ENCODE results near the gene DUSP11.
"Not testable (repeated sequence)": the region's sequence is repeated elsewhere in the genome, so short reads cannot be mapped to it uniquely, and the experiment has no call there.

Gene DUSP11

DNA sequence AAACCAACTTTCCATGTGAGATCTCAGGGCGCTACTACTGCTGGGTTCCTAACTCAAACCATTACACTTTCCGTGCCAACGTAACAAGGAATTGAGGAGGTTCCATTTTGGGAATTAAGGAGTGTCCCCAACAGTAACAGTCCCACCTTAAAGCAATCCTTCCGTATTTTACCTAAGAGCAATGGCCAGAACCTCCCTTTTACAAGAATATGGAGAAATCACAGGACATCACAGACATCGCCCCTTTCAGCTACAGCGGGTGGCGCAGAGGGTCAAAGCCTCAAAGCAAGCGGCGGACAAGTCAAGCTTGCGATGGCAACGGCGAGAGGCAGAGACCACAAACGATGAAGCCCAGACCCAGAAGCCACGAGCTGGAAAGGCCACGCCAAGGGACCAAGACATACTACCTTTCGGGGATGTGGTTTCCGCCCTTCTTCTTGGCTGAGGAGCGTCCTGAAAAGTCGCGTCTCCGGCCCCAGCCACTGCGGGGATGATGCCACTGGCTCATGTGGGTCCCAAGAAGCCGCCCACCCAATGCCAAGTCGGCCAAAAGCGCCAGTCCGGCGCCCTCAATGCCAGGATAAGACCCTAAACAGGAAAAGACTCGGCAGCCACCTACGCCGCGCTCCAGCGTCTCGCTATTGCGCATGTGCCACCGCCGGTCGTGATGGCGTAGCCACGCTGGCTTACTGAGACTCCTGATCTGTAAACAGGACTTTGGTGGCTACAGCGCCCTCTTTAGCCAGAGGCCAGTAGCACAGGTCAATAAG is at the start of gene DUSP11:
Gene DUSP11, minus strand, starts transcription at position 637 of the 770 bp plus-strand sequence. Its CDS starts 129 bp downstream, at position 508.
- peak; percentile 93 for DNase-seq (ENCODE audit: low read depth, low spot score)

DNA sequence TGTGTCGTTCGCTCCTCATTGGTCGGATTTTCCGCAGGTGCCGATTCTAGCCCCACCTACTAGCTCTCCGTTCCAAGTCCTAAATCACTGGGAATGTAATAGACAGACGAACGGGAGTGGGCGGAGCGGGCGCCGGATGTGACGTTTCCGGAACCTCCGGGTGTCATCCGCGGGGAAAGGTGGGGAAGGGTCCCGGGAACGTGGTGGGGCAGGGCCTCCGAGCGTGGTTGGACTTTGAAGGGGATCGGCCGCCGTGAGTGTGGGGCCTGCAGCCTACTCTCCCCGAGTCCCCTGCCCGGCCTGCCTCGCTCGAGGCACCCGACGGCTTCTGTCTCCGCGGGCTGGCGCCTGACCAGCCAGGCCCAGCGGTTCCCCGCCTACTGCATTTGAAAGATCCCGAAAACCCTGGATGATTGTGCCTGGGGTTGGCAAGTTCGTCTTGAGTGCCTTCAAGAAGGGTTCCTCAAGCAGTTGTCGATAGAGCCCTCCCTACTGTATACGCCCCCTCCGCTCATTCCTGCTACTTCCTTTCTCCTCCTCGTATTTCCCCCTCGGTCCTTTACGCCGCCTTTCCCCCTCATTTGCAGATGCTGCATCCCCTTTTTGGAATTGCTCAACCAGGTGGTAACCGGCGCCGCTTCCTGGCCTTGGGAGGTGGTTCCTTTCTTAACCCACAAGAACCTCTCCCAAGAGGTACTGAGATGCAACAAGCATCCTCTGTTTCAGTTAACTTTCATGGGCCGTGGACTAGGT is 49.1 kb upstream of the DUSP11 start, which contains the start of gene STAMBP:
Gene STAMBP, plus strand, starts transcription at position 144 of the 753 bp plus-strand sequence. CDS start 1,896 bp downstream, outside the sequence.
- peak; percentile 79 for DNase-seq (ENCODE audit: low read depth, low spot score)

DNA sequence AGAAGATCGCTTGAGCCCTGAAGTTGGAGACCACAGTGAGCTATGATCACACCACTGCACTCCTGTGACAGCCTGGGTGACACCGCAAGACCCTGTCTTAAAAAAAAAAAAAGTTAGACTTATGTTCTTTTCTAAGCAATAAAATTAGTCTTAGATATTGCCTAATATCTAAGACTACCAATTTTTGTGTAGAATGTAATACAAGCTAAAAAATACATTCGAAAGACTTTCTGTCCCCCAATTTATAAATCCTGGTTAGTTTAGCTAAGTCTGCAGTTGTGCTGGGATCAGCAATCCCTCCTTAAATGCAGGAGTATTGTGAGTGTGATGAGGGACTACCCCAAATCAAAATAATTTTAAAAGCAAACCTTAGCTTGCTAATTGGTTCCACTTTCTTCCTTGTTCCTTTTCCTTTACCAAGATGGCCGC is 48.5 kb upstream of the DUSP11 start:
- no peak for DNase-seq (ENCODE audit: low read depth, low spot score)

DNA sequence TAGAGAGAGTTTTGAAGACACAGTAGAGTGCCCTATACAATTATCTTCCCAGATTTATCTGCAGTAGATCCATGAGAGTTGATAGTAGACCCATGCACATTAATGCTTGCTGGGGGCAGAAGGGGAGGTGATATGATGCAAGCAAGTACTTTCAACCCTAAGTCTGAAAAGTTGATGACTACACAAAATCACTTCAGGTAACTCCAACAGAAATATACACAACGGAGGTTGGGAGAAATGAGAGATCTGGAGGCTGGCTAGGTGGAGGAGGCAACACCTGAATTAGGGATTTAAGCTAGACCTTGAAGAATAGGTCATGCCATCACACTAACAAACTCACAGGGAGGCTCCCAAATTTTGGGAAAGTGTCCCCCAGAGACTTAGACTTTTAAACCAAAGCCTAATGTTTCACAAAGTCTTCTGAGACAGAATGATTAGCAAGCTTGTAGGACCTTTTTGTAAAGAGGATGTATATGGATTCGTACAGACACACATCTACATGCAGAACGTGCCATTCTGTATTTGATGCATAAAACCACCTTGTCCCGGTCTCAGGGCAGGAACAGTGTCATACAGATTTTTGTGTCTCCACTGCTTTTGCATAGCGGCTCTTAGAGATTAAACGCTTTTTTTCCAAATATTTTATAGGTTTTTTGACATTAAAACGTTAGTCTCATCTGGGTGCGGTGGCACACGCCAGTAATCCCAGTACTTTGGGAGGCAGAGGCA is 47.9 kb upstream of the DUSP11 start:
- DNase-seq (ENCODE audit: low read depth, low spot score): no peak

DNA sequence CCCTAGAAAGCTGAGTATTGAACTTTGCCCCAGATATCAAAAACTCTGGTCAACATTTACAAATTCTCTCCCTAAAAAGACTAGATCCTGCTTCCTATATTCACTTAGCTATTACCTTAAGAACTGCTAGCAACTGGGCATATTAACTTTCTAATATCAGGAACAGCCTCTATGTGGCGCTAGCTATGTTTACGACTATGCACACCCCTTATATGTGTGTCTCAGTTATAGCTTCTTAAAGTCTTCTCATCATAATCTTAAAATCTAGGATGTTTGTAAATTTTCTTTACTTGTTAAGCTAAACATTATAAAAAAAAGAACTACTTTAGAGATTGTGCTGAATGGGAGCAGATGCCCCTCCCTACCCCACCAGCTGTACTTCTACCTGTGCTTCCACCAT is 47.1 kb upstream of the DUSP11 start:
- no peak for DNase-seq (ENCODE audit: low read depth, low spot score)

DNA sequence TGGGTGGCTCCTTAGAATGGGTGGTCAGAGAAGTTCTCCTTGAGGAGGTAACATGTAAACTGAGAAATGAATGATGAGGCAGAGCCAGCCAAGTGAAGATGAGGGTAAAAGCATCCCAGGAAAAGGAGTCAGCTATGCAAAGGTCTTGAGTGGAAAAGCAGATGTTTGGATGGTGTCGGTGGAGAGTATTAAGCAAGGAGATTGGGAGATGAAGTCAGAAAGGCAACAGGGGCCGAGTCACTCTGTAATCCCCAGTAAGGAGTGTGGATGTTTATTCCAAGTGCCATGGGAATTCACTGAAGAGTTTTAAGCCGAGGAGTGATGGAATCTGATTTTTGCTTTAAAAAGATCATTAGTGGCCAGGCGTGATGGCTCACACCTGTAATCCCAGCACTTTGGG is 45.5 kb upstream of the DUSP11 start:
- DNase-seq (ENCODE audit: low read depth, low spot score): no peak

DNA sequence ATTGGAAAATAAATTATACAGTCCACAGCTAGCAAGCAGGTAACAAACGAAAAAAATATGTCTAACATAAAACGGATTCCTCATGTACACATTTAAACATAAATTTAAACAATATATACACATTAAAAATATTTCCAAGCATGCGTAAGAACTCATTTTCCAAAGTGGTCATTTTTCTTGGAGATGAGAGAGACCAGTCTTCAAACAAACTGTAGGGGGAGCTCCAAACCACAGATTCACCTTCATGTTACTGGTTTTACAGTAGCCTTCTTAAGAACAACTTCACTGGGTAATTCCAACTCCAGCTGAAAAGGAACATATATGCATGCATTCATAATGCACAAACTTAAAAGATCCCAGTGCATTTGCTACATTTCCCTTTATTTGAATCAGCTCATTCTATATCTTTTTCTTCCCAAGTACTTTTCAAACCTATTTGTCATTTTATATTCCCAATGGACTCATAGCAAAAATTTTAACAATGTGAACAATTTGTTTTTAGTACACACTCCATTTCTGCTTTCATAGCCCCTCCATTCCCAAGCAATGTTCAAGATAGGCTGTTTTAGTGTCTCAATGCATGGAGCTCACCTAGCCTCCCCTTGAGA is 44.1 kb upstream of the DUSP11 start:
- DNase-seq (ENCODE audit: low read depth, low spot score): no peak

DNA sequence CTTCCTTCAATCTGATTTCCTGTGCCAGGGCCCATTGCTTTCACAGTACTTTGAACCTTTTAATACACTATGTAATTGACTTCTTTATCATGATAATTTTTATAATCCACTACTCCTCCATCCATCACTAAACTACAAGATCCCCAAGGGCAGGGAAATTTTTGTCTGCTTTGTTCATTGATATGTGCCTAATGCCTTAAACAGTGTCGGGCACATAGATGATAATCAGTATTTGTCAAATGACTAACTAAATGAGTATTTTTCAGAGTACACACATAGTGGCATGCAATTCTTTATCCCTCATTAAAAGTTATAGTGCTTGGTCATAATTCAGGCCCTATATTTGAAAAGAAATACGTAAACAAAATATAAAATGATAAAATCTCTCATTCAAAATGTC is 43.5 kb upstream of the DUSP11 start:
- no peak for DNase-seq (ENCODE audit: low read depth, low spot score)

DNA sequence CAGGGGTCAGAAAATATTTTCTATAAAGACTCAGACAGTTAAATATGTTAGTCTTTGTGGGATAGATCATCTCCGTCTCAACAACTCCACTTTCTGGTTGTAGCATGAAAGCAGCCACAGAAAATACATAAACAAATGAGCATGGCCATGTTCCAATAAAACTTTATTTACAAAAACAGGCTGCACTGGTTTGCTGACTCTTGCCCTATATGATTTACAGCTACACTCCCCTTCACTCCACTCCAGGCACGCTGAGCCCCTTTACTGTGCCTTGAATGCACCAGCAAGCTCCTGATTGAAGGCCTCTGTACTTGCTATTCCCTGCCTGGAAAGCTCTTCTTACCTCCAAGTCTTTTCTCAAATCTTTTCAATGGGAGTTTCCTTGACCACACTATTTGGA is 43.1 kb upstream of the DUSP11 start:
- DNase-seq (ENCODE audit: low read depth, low spot score): no peak

DNA sequence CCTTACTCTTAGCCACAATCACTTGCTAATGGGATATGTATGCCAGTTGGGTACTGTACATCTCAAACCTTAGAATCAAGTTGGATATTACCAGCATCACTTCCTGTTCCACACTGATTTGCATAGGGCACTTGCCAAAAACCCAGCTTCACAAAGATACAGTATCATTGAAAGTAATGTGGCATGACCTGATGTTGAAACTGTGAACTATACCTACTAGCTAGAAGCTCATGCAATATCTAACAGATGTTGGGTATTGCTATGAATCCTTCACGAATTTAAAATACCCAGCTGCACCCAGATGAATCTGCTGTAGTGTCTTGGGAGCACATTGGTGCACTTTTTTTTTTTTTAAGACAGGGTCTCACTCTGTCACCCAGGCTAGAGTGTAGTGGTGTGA is 42.4 kb upstream of the DUSP11 start:
- no peak for DNase-seq (ENCODE audit: low read depth, low spot score)

DNA sequence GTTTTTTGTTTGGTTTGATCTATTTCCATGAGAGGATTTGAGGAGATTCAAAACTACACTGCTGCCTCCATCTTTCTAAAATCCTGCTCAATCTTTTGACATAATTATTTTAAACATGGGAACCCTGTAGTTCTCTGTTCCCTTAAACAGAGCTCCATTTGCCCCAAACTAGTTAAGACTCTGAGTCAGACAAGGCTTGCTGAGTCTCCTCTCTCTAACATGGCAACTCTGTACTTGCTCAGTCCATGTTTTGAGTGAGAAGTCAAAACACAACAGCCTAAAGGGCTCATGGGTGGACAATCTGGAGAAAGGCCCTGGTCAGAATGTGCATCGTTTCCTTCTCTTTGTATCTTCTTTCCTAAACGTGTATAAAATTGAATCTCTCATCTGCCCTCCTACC is 41.8 kb upstream of the DUSP11 start:
- no peak for DNase-seq (ENCODE audit: low read depth, low spot score)

DNA sequence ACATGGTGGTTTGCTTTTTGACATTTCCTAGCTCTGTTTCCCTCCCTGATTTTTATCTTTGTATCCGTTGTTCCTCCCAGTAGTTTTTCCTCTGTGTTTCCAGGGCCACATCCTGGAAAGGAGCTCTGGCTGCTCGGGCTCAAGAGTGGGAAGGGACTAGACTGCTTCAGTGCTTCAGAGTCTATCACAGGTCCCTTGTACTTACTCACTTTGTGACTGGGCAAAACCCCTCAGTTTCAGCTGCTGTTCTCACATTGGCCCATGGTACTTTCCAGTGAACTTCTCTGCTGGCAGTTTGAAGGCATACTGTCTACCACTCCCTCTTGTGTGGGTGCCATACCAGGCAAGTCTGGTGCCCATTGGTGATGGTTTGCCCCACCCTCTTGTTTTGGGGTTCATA is 41.3 kb upstream of the DUSP11 start:
- no peak for DNase-seq (ENCODE audit: low read depth, low spot score)

DNA sequence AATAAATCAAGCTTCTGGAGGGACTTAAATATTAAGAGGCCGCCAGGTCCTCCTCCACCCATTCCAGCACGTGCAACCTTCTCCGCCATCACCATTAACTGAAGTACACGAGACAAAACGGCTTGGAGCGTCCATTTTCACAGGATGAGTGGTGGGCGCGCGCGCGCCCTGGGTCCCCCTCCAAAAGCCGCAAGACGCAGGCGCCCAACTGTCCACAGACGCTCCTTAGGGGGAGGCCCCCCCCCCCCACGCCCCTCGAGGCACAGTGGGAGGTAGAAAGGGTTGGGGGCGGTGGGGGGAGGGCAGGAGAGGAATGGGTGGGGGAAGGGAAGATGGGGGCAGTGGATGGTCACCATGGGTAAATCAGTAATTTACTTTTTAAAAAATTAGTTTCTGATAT is 38.4 kb upstream of the DUSP11 start:
- no peak for DNase-seq (ENCODE audit: low read depth, low spot score)

DNA sequence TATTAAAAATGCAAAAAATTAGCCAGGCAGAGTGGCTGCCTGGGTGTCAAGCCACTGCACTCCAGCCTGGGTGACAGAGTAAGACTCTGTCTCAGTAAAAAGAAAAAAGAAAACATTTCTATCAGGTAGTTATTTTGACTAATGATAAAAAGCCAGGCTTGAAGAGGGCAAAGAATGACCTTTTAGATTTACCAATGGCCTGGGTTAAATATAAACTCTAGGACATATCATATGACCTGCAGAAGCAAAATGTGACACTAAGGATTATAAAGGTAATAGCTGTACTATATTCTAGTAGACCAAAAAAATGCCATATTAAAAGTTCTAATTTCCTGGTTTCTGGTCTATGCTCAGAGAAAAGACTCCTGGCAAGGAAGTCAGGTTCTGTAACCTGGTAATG is 32.7 kb upstream of the DUSP11 start:
- no peak for DNase-seq (ENCODE audit: low read depth, low spot score)

DNA sequence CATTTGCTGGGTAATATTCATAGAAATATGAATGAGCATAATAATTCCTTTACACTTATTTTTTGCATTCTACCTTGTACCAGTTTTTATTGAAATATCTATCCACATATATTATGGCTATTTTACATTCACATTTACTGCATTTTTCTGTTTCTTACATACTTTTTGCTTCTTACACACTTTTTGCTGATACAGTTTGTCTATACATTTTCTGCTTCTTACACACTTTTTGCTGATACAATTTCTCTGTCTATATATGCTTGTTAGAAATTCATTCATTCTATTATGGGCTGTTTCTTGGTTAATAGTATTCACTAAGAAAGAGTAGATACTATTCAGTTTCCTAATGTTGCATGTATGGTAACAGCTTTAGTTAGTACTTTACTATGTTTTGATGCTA is 32.0 kb upstream of the DUSP11 start:
- DNase-seq (ENCODE audit: low read depth, low spot score): no peak

DNA sequence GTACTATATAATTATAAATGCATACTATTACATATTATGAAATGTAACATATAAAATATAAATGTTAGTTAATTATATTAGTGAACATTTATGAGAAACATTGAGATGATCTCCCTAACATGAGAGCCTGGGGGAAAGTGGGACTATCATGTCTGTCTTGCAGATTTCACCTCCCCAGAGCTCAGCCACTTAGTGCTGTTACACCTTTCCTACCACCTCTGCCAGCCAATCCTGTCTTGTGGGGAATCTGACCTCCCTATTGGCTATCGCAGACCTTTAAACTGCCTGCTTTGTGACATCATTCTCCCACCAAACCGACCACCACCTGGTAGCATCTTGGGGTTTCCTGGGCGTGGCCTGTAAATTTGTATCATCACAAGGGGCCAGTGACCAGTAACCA is 4.0 kb upstream of the DUSP11 start, which contains the start of gene C2orf78:
Gene C2orf78, plus strand, starts transcription at position 301 of the 400 bp plus-strand sequence. CDS start 127 bp downstream, outside the sequence.
- not testable (repeated sequence) for DNase-seq (ENCODE audit: low read depth, low spot score)

DNA sequence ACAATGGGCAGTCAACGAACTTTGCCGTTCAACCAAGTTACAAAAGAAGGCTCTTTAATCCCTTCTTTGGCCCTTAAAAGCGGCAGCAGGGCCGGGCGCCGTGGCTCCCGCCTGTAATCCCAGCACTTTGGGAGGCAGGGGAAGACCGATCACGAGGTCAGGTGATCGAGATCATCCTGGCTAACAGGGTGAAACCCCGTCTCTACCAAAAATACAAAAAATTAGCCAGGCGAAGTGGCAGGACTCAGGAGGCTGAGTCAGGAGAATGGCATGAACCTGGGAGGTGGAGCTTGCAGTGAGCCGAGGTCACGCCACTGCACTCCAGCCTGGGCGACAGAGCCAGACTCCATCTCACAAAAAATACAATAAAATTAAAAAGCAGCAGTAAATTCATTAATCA is 3.5 kb upstream of the DUSP11 start:
- DNase-seq (ENCODE audit: low read depth, low spot score): not testable (repeated sequence)

DNA sequence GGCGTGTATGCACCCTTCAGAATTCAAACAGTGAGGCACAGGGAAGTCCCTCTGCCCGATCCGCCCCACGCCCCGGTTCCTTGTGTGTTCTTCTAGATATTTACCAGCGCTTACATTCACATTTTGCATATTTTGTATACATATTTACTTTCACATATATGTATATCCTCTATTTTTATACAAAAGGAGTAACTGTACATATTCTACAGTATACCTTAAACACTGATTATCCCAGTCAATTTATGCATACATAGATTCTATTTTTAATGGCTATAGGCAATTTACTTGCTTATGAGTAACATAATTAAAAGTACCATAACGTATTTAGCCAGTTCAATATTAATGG is 307 bp upstream of the DUSP11 start:
- no peak for DNase-seq (ENCODE audit: low read depth, low spot score)

DNA sequence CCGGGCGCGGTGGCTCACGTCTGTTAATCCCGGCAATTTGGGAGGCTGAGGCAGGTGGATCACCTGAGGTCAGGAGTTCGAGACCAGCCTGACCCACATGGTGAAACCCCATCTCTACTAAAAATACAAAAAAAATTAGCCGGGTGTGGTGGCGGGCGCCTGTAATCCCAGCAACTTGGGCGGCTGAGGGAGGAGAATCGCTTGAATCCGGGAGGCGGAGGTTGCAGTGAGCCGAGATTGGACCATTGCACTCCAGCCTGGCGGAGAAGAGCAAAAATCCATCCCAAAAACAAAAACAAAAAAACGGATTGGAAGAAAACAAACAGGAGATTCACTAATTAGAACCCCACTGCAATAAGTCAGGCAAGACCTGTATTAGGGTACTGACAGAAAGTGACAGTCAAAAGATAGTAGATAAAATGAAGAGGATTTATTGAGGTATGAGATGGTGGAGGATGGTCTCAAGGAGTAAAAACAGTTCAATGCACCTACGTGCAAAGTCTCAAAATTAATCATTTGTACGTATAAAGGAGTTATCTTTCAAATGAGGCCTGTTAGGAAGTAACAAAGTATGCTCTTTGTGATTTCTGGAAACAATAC is 936 bp downstream of the DUSP11 start:
- not testable (repeated sequence) for DNase-seq (ENCODE audit: low read depth, low spot score)

DNA sequence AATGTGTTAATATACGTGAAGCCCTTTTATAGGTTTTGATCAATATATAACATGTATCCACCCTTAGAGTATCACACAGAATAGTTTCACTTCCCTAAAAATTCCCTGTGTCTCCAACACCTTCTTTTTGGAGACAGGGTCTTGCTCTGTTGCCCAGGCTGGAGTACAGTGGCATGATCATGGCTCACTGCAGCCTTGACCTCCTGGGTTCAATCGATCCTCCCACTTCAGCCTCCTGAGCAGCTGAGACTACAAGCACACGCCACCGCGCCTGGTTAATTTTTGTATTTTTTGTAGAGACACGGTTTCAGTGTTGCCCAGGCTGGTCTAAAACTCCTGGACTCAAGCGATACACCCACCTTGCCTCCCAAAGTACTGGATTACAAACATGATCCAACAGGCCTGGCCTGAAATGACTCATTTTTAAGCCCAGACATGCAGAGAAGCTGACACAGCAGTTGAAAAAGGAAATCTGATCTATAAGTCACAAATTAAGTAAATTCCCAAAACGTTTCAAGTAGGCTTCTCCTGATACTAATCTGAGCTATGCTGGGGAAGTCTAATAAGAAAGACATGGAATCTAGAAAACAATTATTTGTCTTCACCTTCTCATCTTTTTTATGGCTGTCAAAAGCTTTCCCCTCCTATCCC is 2.9 kb downstream of the DUSP11 start:
- no peak for DNase-seq (ENCODE audit: low read depth, low spot score)

DNA sequence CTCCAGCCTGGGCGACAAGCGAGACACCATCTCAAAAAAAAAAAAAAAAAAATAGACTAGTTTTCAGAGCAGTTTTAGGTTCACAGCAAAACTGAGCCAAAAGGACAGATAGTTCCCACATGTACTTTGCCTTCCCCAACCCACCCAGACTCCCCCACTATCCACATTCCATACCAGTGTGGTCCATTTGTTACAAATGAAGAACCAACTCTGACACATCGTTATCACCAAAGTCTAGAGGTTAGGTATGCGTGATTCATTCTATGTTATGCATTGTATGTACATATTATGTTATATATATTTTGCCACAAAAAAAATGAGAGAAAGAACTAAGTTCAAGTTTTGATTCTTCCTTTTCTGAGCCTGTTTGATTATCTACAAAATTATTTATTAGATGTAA is 3.5 kb downstream of the DUSP11 start:
- DNase-seq (ENCODE audit: low read depth, low spot score): no peak
